Measurements from ENCODE around the gene CIDEB. TPM values are rescaled to one million over a fixed set of nuclear protein-coding genes. Genes with fewer than 3 reads are reported as not detected.

Gene CIDEB
- total and polyA plus RNA-seq, 9 donors = 13.8 to 38.4 (median 22.6) TPM

GRCh38 chr14:24283796-24284460 is 23.8 kb downstream of the CIDEB start:
- no peak overlapping the region for H3K27ac ChIP-seq
- H3K4me1 ChIP-seq (ENCODE audit: insufficient read depth) = no peaks in the 10 kb centered on the region
- no peaks in the 10 kb centered on the region for H3K9me3 ChIP-seq
- no peak overlapping the region for H3K4me3 ChIP-seq
- no peaks in the 10 kb centered on the region for H3K27me3 ChIP-seq
- no peaks in the 10 kb centered on the region for H3K36me3 ChIP-seq
- 80 to 93% (median 85%) methylated on average over 5 of the region's 5 CpGs for WGBS, 3 donors
- intact Hi-C loops (cut with DNase I) = no loop called here
- TF ChIP-seq CTCF (IDR thresholded peaks at IDR 0.05) (no peak), EP300 (IDR thresholded peaks at IDR 0.05) (no peak), POLR2A (IDR thresholded peaks at IDR 0.05) (no peak)
- no peak for DNase-seq

- Histone ChIP-seq H3K36me3 (no peaks in the 10 kb centered on the region), H3K27ac (no peak overlapping the region), H3K9me3 (no peaks in the 10 kb centered on the region), H3K4me1 (ENCODE audit: insufficient read depth) (no peaks in the 10 kb centered on the region), H3K27me3 (no peaks in the 10 kb centered on the region), H3K4me3 (no peak overlapping the region)
- intact Hi-C loops (cut with DNase I) = no loop called here
- WGBS, 3 donors = 51 to 75% (median 56%) methylated on average over 3 of the region's 3 CpGs
- TF ChIP-seq CTCF (IDR thresholded peaks at IDR 0.05) = no peak
- no peak for TF ChIP-seq POLR2A (IDR thresholded peaks at IDR 0.05)
- no peak for TF ChIP-seq EP300 (IDR thresholded peaks at IDR 0.05)
- no peak for DNase-seq
Measured at GRCh38 chr14:24282736-24283135, 25.0 kb downstream of the CIDEB start.

- TF ChIP-seq CTCF (IDR thresholded peaks at IDR 0.05) (no peak), EP300 (IDR thresholded peaks at IDR 0.05) (no peak), POLR2A (IDR thresholded peaks at IDR 0.05) (no peak)
- DNase-seq = no peak
- Histone ChIP-seq H3K4me1 (ENCODE audit: insufficient read depth) (no peaks in the 10 kb centered on the region), H3K36me3 (no peaks in the 10 kb centered on the region), H3K4me3 (no peak overlapping the region), H3K27me3 (no peaks in the 10 kb centered on the region), H3K9me3 (no peaks in the 10 kb centered on the region), H3K27ac (no peak overlapping the region)
- intact Hi-C loops (cut with DNase I) = no loop called here
- 88 to 93% (median 90%) methylated on average over 7 of the region's 7 CpGs for WGBS, 3 donors
Measured at GRCh38 chr14:24281636-24282035, 26.1 kb downstream of the CIDEB start.

GRCh38 chr14:24280797-24281460 is 26.8 kb downstream of the CIDEB start:
- H3K36me3 ChIP-seq = no peaks in the 10 kb centered on the region
- no peaks in the 10 kb centered on the region for H3K4me1 ChIP-seq (ENCODE audit: insufficient read depth)
- H3K27me3 ChIP-seq = no peaks in the 10 kb centered on the region
- no peaks in the 10 kb centered on the region for H3K9me3 ChIP-seq
- intact Hi-C loops (cut with DNase I) = no loop called here
- no peak for DNase-seq
- no peak for TF ChIP-seq POLR2A (IDR thresholded peaks at IDR 0.05)
- no peak for TF ChIP-seq CTCF (IDR thresholded peaks at IDR 0.05)
- no peak for TF ChIP-seq EP300 (IDR thresholded peaks at IDR 0.05)
- 84 to 90% (median 88%) methylated on average over 6 of the region's 6 CpGs for WGBS, 3 donors
- H3K27ac ChIP-seq = no peak overlapping the region
- H3K4me3 ChIP-seq = no peak overlapping the region

All from ovary (tissue), 9 donors.